HepG2 (cell line): ENCODE measurements around the gene NRP1. TPM values are rescaled to one million over a fixed set of nuclear protein-coding genes. Genes with fewer than 3 reads are reported as not detected.
A peak's percentile ranks its signal among the peaks of the same experiment; 100 is the strongest.

Source experiments
- BCL3 ChIP-seq: sonication (generic); formaldehyde crosslinking; IDR thresholded peaks from 2 replicates; pipeline ENCODE4 v1.5.1; 2020; ENCODE audit warnings: mild to moderate bottlenecking, missing genetic modification reagents, moderate library complexity
- BRCA1 ChIP-seq: sonication (generic); formaldehyde crosslinking; IDR thresholded peaks from 2 replicates; pipeline ENCODE4 v1.4.0; 2020; ENCODE audit warnings: missing genetic modification reagents
- EP300 ChIP-seq, 3 experiments: sonication (generic) in 1 of 3; formaldehyde crosslinking in 1 of 3; IDR thresholded peaks; 2 replicates each; pipeline versions ENCODE4 v1.5.1 to v1.6.1; 2011 to 2020; ENCODE audit warnings: low read depth in 2 of 3, low read length in 2 of 3, borderline replicate concordance in 1 of 3, improper control_type of control experiment in 1 of 3, mild to moderate bottlenecking in 1 of 3, missing genetic modification reagents in 1 of 3, moderate library complexity in 1 of 3
- HINFP ChIP-seq: sonication (generic); formaldehyde crosslinking; IDR thresholded peaks from 2 replicates; pipeline ENCODE4 v1.4.0; 2020; ENCODE audit warnings: low read depth, mild to moderate bottlenecking, missing genetic modification reagents
- HMGXB4 ChIP-seq, 2 experiments: sonication (generic) in 1 of 2; formaldehyde crosslinking in 1 of 2; IDR thresholded peaks; 2 replicates each; pipeline versions ENCODE4 v1.4.0 to v1.6.1; 2018 to 2020; ENCODE audit warnings: missing genetic modification reagents in 2 of 2, borderline replicate concordance in 1 of 2, low read depth in 1 of 2, mild to moderate bottlenecking in 1 of 2, missing biosample characterization in 1 of 2
- RBM22 ChIP-seq: fragments of 200-400 bp; formaldehyde crosslinking; optimal IDR thresholded peaks from 2 replicates; pipeline ENCODE3; 2017; ENCODE audit warnings: mild to moderate bottlenecking, low read length, moderate library complexity
- RFX1 ChIP-seq: fragments of 450-650 bp; IDR thresholded peaks from 2 replicates; pipeline ENCODE4 v1.6.1; 2017
- SNAI1 ChIP-seq: sonication (generic); formaldehyde crosslinking; IDR thresholded peaks from 2 replicates; pipeline ENCODE4 v1.5.0; 2020; ENCODE audit warnings: mild to moderate bottlenecking, missing genetic modification reagents, borderline replicate concordance
- TAF15 ChIP-seq: fragments of 200-400 bp; formaldehyde crosslinking; IDR thresholded peaks from one replicate; pipeline ENCODE4 v1.6.1; 2018; ENCODE audit warnings: mild to moderate bottlenecking, low read depth, low read length; ENCODE audit not compliant: poor library complexity, severe bottlenecking
- TBL1XR1 ChIP-seq: fragments of 150-350 bp; IDR thresholded peaks from 2 replicates; pipeline ENCODE4 v1.6.1; 2014; ENCODE audit warnings: borderline replicate concordance, low read length; ENCODE audit not compliant: partially characterized antibody
- TBX2 ChIP-seq: sonication (generic); formaldehyde crosslinking; IDR thresholded peaks from 2 replicates; pipeline ENCODE4 v1.5.0; 2020; ENCODE audit warnings: missing genetic modification reagents, mild to moderate bottlenecking, borderline replicate concordance
- TBX3 ChIP-seq: fragments of 450-650 bp; IDR thresholded peaks from 2 replicates; pipeline ENCODE4 v1.6.1; 2017; ENCODE audit warnings: antibody characterized with exemption, mild to moderate bottlenecking, inconsistent platforms, borderline replicate concordance
- TEAD3 ChIP-seq: optimal IDR thresholded peaks from 2 replicates; pipeline ENCODE3; 2016; ENCODE audit warnings: borderline replicate concordance
- ZBTB39 ChIP-seq: sonication (generic); formaldehyde crosslinking; IDR thresholded peaks from 2 replicates; pipeline ENCODE4 v1.5.0; 2020; ENCODE audit warnings: missing genetic modification reagents
- ZNF33A ChIP-seq: sonication (generic); formaldehyde crosslinking; IDR thresholded peaks from 2 replicates; pipeline ENCODE4 v1.5.1; 2020; ENCODE audit warnings: missing genetic modification reagents, mild to moderate bottlenecking, moderate library complexity, borderline replicate concordance
- ZZZ3 ChIP-seq: sonication (generic); formaldehyde crosslinking; IDR thresholded peaks from 2 replicates; pipeline ENCODE4 v1.4.0; 2020; ENCODE audit warnings: missing genetic modification reagents, mild to moderate bottlenecking, borderline replicate concordance
- polyA plus RNA-seq, 8 experiments: library from polyadenylated mRNA; depleted of rRNA in 3 of 8; stranded (reverse) in 7 of 8; unstranded in 1 of 8; fragments of >200 nt; fragmentation: Illumina TruSeq in 4 of 8; extraction: Trizol in 4 of 8; gene quantifications; 2 replicates each; pipeline versions ENCODE4 v1.2.1 to v1.2.3, GENCODE V29; 2011 to 2016; ENCODE audit warnings: low read depth in 4 of 8, missing spikeins in 1 of 8, mixed read lengths in 1 of 8; ENCODE audit not compliant: insufficient read depth in 1 of 8
- total RNA-seq, 5 experiments: library from RNA; depleted of rRNA; stranded (reverse); fragments of >200 nt; fragmentation: Illumina TruSeq; extraction: Trizol; gene quantifications; 2 replicates each; pipeline ENCODE4 v1.2.3, GENCODE V29; 2016; ENCODE audit warnings: low read depth in 1 of 5
- TF ChIP-seq, protein P1 (sequence below), 2 experiments: sonication (generic) in 1 of 2; formaldehyde crosslinking in 1 of 2; IDR thresholded peaks; 2 replicates each; pipeline versions ENCODE4 v1.5.1 to v1.6.1; 2011 to 2020; ENCODE audit warnings: borderline replicate concordance in 1 of 2, low read depth in 1 of 2, low read length in 1 of 2, mild to moderate bottlenecking in 1 of 2, missing genetic modification reagents in 1 of 2, moderate library complexity in 1 of 2

NRP1 gene
- total and polyA plus RNA-seq, 2 of the 13 experiments (the other 11 are each of a cell fraction or from before 2014, with no cell fraction given) = 5.3 to 5.8 TPM

DNA sequence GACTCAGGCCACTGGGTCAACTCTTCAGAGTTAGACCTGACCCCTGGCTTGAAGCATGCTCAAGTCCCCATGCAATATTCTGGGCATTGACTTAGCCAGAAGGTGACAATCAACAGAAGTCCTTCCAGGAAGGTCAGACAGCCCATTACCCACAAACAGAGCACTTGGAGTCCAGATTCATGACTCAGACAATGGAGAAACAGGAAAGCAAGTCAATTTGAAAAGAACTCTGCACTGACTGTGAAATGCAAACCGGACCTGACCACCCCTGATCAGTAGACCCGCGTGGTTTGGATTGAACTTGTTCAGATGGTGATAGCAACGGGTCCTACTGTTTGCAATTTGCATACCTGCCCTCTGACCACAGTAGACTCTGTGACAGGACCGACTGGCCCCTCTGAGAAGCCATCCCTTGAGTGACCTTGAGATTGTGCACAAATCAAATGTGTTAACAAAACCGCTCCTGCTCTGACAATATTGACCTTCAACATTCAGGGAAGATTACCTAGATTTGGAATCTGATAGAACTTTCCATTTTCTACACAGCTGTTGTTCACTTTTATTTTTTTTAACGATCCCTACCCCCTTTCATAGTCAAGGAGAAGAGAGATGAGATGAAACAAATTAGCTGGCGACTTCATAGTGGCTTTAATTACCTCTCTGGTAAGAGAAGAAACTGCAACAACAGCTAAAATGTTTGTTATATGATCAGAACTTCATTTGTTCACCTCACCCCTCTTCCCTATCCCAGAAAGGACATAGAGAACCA lies 138.7 kb downstream of the NRP1 start (continued):
- peak; percentile 86 for TF ChIP-seq TBL1XR1
- 0 out of 2 replicates have a peak, but pooled peaks have one; percentile 28 for TF ChIP-seq BRCA1 (CRISPR knock-in tag)
- TF ChIP-seq TEAD3 = peak; percentile 98
- peak; percentile 71; the same call in 1 of the 2 replicates for TF ChIP-seq TBX3
- TF ChIP-seq ZNF33A (CRISPR knock-in tag) = no peak; the same call in 1 of the 2 replicates
- peak; percentile 63; the same call in 1 of the 2 replicates for TF ChIP-seq HINFP
- TF ChIP-seq BCL3 (CRISPR knock-in tag) = no peak
- TF ChIP-seq TBX2 = peak; percentile 95
- peak; percentile 37 to 43; a peak in 2 of 4 replicates for TF ChIP-seq HMGXB4 (CRISPR knock-in tag; IDR thresholded peaks at IDR 0.05; ENCODE audit: borderline replicate concordance in 1 of 2, low read depth in 1 of 2)
- no peak for TF ChIP-seq RBM22
- TF ChIP-seq, protein P1, sequence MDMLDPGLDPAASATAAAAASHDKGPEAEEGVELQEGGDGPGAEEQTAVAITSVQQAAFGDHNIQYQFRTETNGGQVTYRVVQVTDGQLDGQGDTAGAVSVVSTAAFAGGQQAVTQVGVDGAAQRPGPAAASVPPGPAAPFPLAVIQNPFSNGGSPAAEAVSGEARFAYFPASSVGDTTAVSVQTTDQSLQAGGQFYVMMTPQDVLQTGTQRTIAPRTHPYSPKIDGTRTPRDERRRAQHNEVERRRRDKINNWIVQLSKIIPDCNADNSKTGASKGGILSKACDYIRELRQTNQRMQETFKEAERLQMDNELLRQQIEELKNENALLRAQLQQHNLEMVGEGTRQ (IDR thresholded peaks at IDR 0.05; ENCODE audit: low read depth, low read length) = no peak
- TF ChIP-seq, protein P1 (CRISPR knock-in tag; IDR thresholded peaks at IDR 0.05; ENCODE audit: borderline replicate concordance) = no peak
- no peak; the same call in 1 of the 2 replicates for TF ChIP-seq RFX1
- peak; percentile 36 to 95; a peak in 3 of 4 replicates for TF ChIP-seq EP300 (IDR thresholded peaks at IDR 0.05; ENCODE audit: low read depth in 2 of 2, low read length in 2 of 2)
- peak; percentile 92 for TF ChIP-seq EP300 (CRISPR knock-in tag; IDR thresholded peaks at IDR 0.05; ENCODE audit: borderline replicate concordance)
- no peak for TF ChIP-seq SNAI1 (CRISPR knock-in tag)
- no peak for TF ChIP-seq ZZZ3 (CRISPR knock-in tag)
- no peak for TF ChIP-seq ZBTB39 (CRISPR knock-in tag)
- no peak for TF ChIP-seq TAF15
